GM19455 (cell line): ENCODE data around the gene MTFR1L.

ENCODE experiments used
- ATAC-seq: cut with Tn5 transposase; IDR thresholded peaks from one replicate; pipeline ENCODE4 v1.9.1; 2021; ENCODE audit not compliant: unreplicated experiment

Gene MTFR1L

GRCh38 chr1:25806418-25806817, 13.3 kb upstream of the MTFR1L start:
- ATAC-seq: no peak

- ATAC-seq: no peak
These were observed 12.0 kb upstream of the MTFR1L start for GRCh38 chr1:25807480-25808390.

GRCh38 chr1:25808481-25809244, 11.1 kb upstream of the MTFR1L start:
- ATAC-seq: no peak

GRCh38 chr1:25809283-25809926, 10.3 kb upstream of the MTFR1L start:
- ATAC-seq: no peak

- ATAC-seq: no peak
These were observed 9.8 kb upstream of the MTFR1L start for GRCh38 chr1:25809929-25810328.

- ATAC-seq: no peak
These were observed 9.1 kb upstream of the MTFR1L start for GRCh38 chr1:25810341-25811299.

- no peak for ATAC-seq
These were observed 8.2 kb upstream of the MTFR1L start for GRCh38 chr1:25811384-25812082.

GRCh38 chr1:25813071-25813733, 6.6 kb upstream of the MTFR1L start:
- ATAC-seq: no peak

- no peak for ATAC-seq
These were observed 5.9 kb upstream of the MTFR1L start for GRCh38 chr1:25813734-25814471.

- ATAC-seq: no peak
These were observed 5.1 kb upstream of the MTFR1L start for GRCh38 chr1:25814549-25815087.

GRCh38 chr1:25815208-25816111, 4.3 kb upstream of the MTFR1L start:
- no peak for ATAC-seq

GRCh38 chr1:25816112-25816718, 3.5 kb upstream of the MTFR1L start:
- no peak for ATAC-seq

GRCh38 chr1:25817840-25818501, 1.8 kb upstream of the MTFR1L start:
- ATAC-seq: no peak

- no peak for ATAC-seq
These were observed 1.2 kb upstream of the MTFR1L start for GRCh38 chr1:25818569-25818968.

- ATAC-seq: peak; percentile 58
These were observed 725 bp downstream of the MTFR1L start for GRCh38 chr1:25820247-25821111.

- ATAC-seq: no peak
These were observed 1.3 kb downstream of the MTFR1L start for GRCh38 chr1:25821112-25821476.
